ENCODE measurements around the gene NCOA6. TPM values are rescaled to one million over a fixed set of nuclear protein-coding genes. Genes with fewer than 3 reads are reported as not detected.

Gene NCOA6
- total RNA-seq, 1 donor from 2014 or later: 43.3 TPM

DNA sequence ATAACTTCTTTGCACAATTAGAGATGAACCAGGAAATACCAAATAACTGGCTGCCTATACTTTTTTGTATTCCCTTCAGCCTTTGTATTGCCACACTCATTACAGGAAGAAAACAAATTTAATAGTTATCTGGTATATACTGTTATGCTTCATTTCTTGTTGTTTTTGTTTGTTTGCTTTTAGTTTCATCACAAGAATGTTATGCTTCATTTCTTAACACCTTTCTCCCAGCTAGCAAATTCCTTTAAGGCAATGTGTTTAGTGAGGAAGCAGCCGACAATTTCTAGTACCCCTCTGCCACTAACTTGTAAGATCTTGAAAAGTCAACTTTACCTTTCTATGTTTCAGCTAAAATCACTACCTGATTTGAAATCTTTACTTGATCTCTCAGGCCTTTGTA lies 1.4 kb downstream of the NCOA6 start:
- peak overlapping the region; percentile 100 for H3K4me3 Mint-ChIP-seq (ENCODE audit: unreplicated experiment)
- no peak for DNase-seq (ENCODE audit: low spot score)
- H3K9me3 Mint-ChIP-seq (ENCODE audit: low read depth): no peaks in the 10 kb centered on the region
- TF ChIP-seq, protein P1, sequence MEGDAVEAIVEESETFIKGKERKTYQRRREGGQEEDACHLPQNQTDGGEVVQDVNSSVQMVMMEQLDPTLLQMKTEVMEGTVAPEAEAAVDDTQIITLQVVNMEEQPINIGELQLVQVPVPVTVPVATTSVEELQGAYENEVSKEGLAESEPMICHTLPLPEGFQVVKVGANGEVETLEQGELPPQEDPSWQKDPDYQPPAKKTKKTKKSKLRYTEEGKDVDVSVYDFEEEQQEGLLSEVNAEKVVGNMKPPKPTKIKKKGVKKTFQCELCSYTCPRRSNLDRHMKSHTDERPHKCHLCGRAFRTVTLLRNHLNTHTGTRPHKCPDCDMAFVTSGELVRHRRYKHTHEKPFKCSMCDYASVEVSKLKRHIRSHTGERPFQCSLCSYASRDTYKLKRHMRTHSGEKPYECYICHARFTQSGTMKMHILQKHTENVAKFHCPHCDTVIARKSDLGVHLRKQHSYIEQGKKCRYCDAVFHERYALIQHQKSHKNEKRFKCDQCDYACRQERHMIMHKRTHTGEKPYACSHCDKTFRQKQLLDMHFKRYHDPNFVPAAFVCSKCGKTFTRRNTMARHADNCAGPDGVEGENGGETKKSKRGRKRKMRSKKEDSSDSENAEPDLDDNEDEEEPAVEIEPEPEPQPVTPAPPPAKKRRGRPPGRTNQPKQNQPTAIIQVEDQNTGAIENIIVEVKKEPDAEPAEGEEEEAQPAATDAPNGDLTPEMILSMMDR (IDR thresholded peaks at IDR 0.05): no peak
- H3K36me3 Mint-ChIP-seq (ENCODE audit: low read depth): peaks cover 2% of the 10 kb centered on the region
- H3K27me3 Mint-ChIP-seq (ENCODE audit: low read depth): no peaks in the 10 kb centered on the region
- peak overlapping the region; percentile 96 for H3K27ac Mint-ChIP-seq (ENCODE audit: unreplicated experiment)
- H3K4me1 Mint-ChIP-seq (ENCODE audit: low read depth): peaks cover 39% of the 10 kb centered on the region

DNA sequence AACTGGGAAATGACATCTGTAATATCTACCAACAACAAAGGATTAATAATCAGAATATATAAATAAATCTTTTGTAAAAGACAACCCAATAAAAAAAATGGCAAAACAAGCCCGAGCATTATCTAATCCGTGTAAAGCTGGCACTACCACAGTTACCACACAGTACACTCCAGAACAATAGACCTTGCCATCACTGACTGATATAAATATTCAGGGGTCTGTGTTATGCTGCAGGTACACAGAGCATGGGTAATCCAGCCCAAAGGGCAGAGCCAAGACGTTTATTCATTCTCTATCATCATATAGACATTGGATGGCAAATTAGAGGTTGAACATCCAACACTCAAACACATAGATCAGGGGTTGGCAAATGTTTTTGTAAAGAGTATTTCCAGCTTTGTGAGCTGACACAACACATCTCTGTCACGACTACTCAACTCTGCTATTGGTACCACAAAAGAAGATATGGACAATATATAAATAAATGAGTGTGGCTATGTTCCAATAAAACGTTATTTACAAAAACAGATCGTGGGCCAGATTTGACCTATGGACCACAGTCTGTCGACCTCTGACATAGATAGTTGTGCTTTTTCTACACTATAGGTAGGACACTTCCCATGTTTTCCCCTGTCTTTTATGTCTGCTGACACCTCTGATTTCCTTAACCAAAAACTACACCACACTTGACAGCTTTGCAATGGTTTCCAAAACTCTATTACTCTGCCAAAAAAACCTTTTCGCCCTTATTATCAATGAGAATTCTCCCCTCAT lies 4.5 kb downstream of the NCOA6 start:
- DNase-seq (ENCODE audit: low spot score): no peak
- Mint-ChIP-seq H3K4me3 (ENCODE audit: unreplicated experiment) (no peak overlapping the region), H3K27me3 (ENCODE audit: low read depth) (no peaks in the 10 kb centered on the region), H3K27ac (ENCODE audit: unreplicated experiment) (no peak overlapping the region), H3K4me1 (ENCODE audit: low read depth) (peaks cover 49% of the 10 kb centered on the region), H3K9me3 (ENCODE audit: low read depth) (no peaks in the 10 kb centered on the region), H3K36me3 (ENCODE audit: low read depth) (peaks cover 2% of the 10 kb centered on the region)
- TF ChIP-seq, protein P1 (IDR thresholded peaks at IDR 0.05): no peak

DNA sequence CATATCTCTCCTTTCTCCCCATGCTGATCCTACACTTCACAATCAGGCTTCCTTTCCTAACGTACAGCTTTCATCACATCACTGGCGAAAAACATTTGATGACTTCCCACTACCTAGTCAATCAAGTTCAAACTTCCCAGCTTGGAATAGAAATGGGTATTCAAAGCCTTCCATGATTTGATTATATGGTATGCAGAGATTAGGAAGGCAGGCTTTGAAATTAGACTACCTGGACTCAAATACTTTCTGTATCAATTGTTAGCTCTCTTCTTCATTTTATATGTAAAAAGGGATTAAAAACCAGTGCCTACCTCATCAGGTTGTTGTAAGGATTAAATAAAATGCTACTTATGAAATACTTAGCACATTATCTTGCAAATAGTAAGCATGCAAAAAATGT lies 7.7 kb downstream of the NCOA6 start:
- DNase-seq (ENCODE audit: low spot score): no peak
- H3K4me3 Mint-ChIP-seq (ENCODE audit: unreplicated experiment): no peak overlapping the region
- no peaks in the 10 kb centered on the region for H3K27me3 Mint-ChIP-seq (ENCODE audit: low read depth)
- no peaks in the 10 kb centered on the region for H3K36me3 Mint-ChIP-seq (ENCODE audit: low read depth)
- H3K27ac Mint-ChIP-seq (ENCODE audit: unreplicated experiment): no peak overlapping the region
- TF ChIP-seq, protein P1 (IDR thresholded peaks at IDR 0.05): no peak
- H3K9me3 Mint-ChIP-seq (ENCODE audit: low read depth): no peaks in the 10 kb centered on the region
- peaks cover 34% of the 10 kb centered on the region for H3K4me1 Mint-ChIP-seq (ENCODE audit: low read depth)

DNA sequence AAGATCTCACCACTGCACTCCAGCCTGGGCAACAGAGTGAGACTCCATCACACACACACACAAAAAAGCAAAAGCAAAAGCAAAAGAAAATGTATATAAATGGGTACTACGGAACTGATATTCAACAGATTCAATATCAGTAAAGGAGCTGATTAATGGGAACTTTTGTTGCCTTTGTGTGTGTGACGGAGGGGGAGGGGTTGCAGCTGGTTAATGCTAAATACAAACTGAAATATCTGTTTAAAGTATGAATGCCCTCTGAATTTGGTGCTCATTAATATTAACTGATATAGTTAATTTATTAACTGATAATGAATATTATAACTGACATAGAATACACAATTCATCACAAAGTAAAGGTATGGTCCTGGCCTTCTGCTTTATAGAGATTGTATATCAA lies 8.4 kb downstream of the NCOA6 start:
- no peaks in the 10 kb centered on the region for H3K36me3 Mint-ChIP-seq (ENCODE audit: low read depth)
- no peaks in the 10 kb centered on the region for H3K9me3 Mint-ChIP-seq (ENCODE audit: low read depth)
- no peak overlapping the region for H3K4me3 Mint-ChIP-seq (ENCODE audit: unreplicated experiment)
- DNase-seq (ENCODE audit: low spot score): no peak
- peaks cover 28% of the 10 kb centered on the region for H3K4me1 Mint-ChIP-seq (ENCODE audit: low read depth)
- H3K27me3 Mint-ChIP-seq (ENCODE audit: low read depth): no peaks in the 10 kb centered on the region
- no peak overlapping the region for H3K27ac Mint-ChIP-seq (ENCODE audit: unreplicated experiment)
- TF ChIP-seq, protein P1 (IDR thresholded peaks at IDR 0.05): no peak

DNA sequence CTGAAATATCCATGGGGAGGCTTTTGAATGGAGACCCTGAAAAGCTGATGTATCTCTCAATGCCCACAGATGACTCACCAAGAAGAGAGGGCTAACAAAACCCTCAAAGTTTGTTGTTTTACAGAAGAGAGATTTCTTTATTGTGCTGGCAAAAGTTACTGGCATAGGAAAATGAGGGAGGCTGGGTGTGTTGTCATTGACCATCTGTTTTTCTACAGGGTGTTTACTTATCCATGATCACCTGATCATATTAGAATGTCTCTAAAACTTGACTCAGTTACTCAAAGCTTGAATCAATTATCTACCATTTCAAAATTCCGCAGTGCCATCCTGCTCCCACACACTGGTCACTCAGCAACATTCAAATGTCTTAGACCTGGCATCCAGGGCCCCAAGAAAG lies 9.8 kb downstream of the NCOA6 start:
- H3K9me3 Mint-ChIP-seq (ENCODE audit: low read depth): no peaks in the 10 kb centered on the region
- H3K27ac Mint-ChIP-seq (ENCODE audit: unreplicated experiment): peak overlapping the region; percentile 10
- no peak overlapping the region for H3K4me3 Mint-ChIP-seq (ENCODE audit: unreplicated experiment)
- H3K36me3 Mint-ChIP-seq (ENCODE audit: low read depth): no peaks in the 10 kb centered on the region
- peaks cover 21% of the 10 kb centered on the region for H3K4me1 Mint-ChIP-seq (ENCODE audit: low read depth)
- H3K27me3 Mint-ChIP-seq (ENCODE audit: low read depth): no peaks in the 10 kb centered on the region
- TF ChIP-seq, protein P1 (IDR thresholded peaks at IDR 0.05): no peak
- DNase-seq (ENCODE audit: low spot score): no peak
